Mucosa of descending colon (tissue), 3 donors: ENCODE data around the gene SPECC1L. TPM values are rescaled to one million over a fixed set of nuclear protein-coding genes. Genes with fewer than 3 reads are reported as not detected.

Source experiments
- ATAC-seq: fragments of 200-7000 bp; cut with Tn5 transposase; one replicate; pipeline ENCODE4 v1.9.1; 2020; ENCODE audit warnings: mild to moderate bottlenecking, moderate library complexity
- DNase-seq, 3 donors: peaks; one replicate each; pipeline ENCODE4 v3.0.0-alpha.2; 2020
- H3K36me3 ChIP-seq: fragments of 200-600 bp; one replicate; pipeline ENCODE4 v1.8.0; 2021; ENCODE audit warnings: low read depth, mild to moderate bottlenecking
- H3K4me1 ChIP-seq: fragments of 200-600 bp; one replicate; pipeline ENCODE4 v1.8.0; 2021; ENCODE audit warnings: low read depth, mild to moderate bottlenecking
- H3K4me3 ChIP-seq: fragments of 200-600 bp; one replicate; pipeline ENCODE4 v1.8.0; 2021; ENCODE audit warnings: mild to moderate bottlenecking
- H3K9me3 ChIP-seq: fragments of 200-600 bp; one replicate; pipeline ENCODE4 v1.8.0; 2021; ENCODE audit warnings: mild to moderate bottlenecking
- intact Hi-C, 2 donors: fragments of 100-400 bp; cut with DNase I in 1 of 2; cut with micrococcal nuclease in 1 of 2; formaldehyde crosslinking; loops; one replicate each; pipeline versions ENCODE4 v1.11.0 to v1.11.1; 2022; cut with DNase I, micrococcal nuclease
- total RNA-seq, 3 donors: library from RNA; stranded (reverse); fragmentation: NEBNext Ultra II Directional in 2 of 3; extraction: Animal tissue kit (Norgen Biotek cat#: 25700) in 2 of 3; gene quantifications; one replicate each; pipeline versions ENCODE4 v1.2.1 to v1.2.4, GENCODE V29; 2021 to 2023
- TF ChIP-seq, protein P1 (sequence below): fragments of 200-600 bp; IDR thresholded peaks from one replicate; pipeline ENCODE4 v1.8.0; 2022; ENCODE audit warnings: antibody characterized with exemption, mild to moderate bottlenecking
- donor health status: DM: no; HTN: no; CAD: no; lungs with moderate emphysema.
- donor health status: DM: no; HTN: no; CAD: no.
- donor health status: DM: no; HTN: yes; CAD: no.

The SPECC1L gene
- total RNA-seq, 3 donors from 2014 or later = 78.7 to 116 (median 105) TPM

GRCh38 chr22:24420977-24421343 is 150.3 kb downstream of the SPECC1L start:
- intact Hi-C loops = loop anchor here (10.0 kb wide), 2 partner anchors 94 to 104 kb away; no protein-coding TSS in a partner anchor
- H3K9me3 ChIP-seq = no peaks in the 10 kb centered on the region
- peaks cover 8% of the 10 kb centered on the region for H3K4me1 ChIP-seq
- H3K4me3 ChIP-seq = no peak overlapping the region
- DNase-seq = no peak
- ATAC-seq = no peak
- TF ChIP-seq, protein P1, sequence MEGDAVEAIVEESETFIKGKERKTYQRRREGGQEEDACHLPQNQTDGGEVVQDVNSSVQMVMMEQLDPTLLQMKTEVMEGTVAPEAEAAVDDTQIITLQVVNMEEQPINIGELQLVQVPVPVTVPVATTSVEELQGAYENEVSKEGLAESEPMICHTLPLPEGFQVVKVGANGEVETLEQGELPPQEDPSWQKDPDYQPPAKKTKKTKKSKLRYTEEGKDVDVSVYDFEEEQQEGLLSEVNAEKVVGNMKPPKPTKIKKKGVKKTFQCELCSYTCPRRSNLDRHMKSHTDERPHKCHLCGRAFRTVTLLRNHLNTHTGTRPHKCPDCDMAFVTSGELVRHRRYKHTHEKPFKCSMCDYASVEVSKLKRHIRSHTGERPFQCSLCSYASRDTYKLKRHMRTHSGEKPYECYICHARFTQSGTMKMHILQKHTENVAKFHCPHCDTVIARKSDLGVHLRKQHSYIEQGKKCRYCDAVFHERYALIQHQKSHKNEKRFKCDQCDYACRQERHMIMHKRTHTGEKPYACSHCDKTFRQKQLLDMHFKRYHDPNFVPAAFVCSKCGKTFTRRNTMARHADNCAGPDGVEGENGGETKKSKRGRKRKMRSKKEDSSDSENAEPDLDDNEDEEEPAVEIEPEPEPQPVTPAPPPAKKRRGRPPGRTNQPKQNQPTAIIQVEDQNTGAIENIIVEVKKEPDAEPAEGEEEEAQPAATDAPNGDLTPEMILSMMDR = no peak
- no peaks in the 10 kb centered on the region for H3K36me3 ChIP-seq

DNA sequence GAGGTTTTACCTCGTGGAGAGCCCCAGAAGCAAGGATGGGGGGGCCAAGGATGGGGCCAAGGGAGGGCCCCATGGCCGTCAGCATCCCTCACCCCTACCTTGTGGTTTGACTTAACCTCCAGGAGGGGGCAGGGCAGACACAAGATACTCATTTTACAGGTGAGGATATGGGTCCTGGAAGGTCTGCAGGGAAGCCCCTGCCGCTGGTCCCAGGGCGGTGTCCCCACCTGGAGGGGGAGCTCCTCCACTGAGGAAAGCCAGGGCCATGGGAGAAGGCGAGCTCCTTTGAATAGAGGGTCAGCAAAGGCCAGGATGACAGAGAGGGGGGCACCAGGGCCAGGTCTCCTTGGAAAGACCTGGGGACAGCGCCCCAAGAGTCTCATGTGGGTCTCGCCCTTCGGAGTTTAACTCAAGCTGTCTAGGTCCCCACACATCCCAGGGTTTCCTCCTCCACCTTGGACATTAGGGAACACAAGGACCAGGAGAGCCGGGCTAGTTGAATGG is 150.8 kb downstream of the SPECC1L start:
- Histone ChIP-seq H3K9me3 (no peaks in the 10 kb centered on the region), H3K4me3 (no peak overlapping the region), H3K4me1 (peaks cover 8% of the 10 kb centered on the region), H3K36me3 (no peaks in the 10 kb centered on the region)
- TF ChIP-seq, protein P1 = no peak
- DNase-seq = peak in 1 of 3 donors; percentile 38
- no peak for ATAC-seq
- intact Hi-C loops = loop anchor here (10.0 kb wide), 2 partner anchors 93 to 103 kb away; no protein-coding TSS in a partner anchor

- ATAC-seq = no peak
- TF ChIP-seq, protein P1 = no peak
- H3K4me1 ChIP-seq = peaks cover 13% of the 10 kb centered on the region
- H3K36me3 ChIP-seq = no peaks in the 10 kb centered on the region
- intact Hi-C loops = loop anchor here (10.0 kb wide), 2 partner anchors 93 to 103 kb away; no protein-coding TSS in a partner anchor
- no peaks in the 10 kb centered on the region for H3K9me3 ChIP-seq
- DNase-seq = no peak
- no peak overlapping the region for H3K4me3 ChIP-seq
Observed at GRCh38 chr22:24422102-24422665, 151.6 kb downstream of the SPECC1L start.

DNA sequence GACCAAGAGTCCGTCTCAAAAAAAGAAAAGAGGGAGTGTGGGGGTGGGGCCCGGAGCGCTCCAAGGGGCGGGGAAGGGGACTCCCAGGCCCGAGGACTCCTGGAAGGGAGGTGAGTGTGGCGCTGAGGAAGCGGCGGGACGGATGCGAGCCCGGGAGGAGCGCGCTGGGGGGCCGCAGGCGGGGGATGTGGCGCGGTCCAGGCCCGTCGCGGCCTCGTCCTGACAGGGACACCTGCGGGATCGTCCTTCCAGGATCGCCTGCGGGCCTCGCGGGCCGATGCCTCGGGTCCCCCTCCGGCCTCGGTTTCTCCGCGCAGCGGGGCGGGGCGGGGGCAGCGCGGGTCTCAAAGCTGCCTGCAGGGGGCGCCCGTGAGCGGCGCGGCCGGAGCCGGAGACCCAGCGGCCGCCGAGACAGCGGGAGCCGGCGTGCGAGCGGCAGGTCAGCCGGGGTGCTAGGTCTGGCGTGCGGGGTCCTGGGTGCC is 152.9 kb downstream of the SPECC1L start:
- TF ChIP-seq, protein P1 = peak; percentile 96
- intact Hi-C loops = loop anchor here (10.0 kb wide), 2 partner anchors 91 to 101 kb away; no protein-coding TSS in a partner anchor
- Histone ChIP-seq H3K4me1 (peaks cover 13% of the 10 kb centered on the region), H3K4me3 (no peak overlapping the region), H3K9me3 (no peaks in the 10 kb centered on the region), H3K36me3 (no peaks in the 10 kb centered on the region)
- DNase-seq (peak; percentile 60 to 76 (median 75)), ATAC-seq (peak; percentile 69)

GRCh38 chr22:24424001-24424900 is 153.6 kb downstream of the SPECC1L start:
- peak in 1 of 3 donors; percentile 60 for DNase-seq
- TF ChIP-seq, protein P1 = no peak
- H3K4me3 ChIP-seq = peak overlapping the region; percentile 3
- intact Hi-C loops = loop anchor here (10.0 kb wide), 2 partner anchors 91 to 101 kb away; no protein-coding TSS in a partner anchor
- H3K36me3 ChIP-seq = no peaks in the 10 kb centered on the region
- ATAC-seq = peak; percentile 18
- H3K4me1 ChIP-seq = peaks cover 13% of the 10 kb centered on the region
- no peaks in the 10 kb centered on the region for H3K9me3 ChIP-seq
